HCT116 (cell line): ENCODE measurements around the gene HEBP1. TPM values are rescaled to one million over a fixed set of nuclear protein-coding genes. Genes with fewer than 3 reads are reported as not detected.

Experiments
- ATAC-seq: fragments of 200-7000 bp; cut with Tn5 transposase; 2 replicates; pipeline ENCODE4 v1.9.1; 2020; ENCODE audit warnings: mild to moderate bottlenecking, moderate library complexity
- BruUV-seq: library from RNA; stranded (reverse); fragments of 400-500 nt; replicated peaks from 2 replicates; lab custom pipeline; 2021; lab: Mats Ljungman, UMichigan
- CTCF ChIA-PET: fragments of 300-600 bp; sonication (Branson Sonifier 250); formaldehyde crosslinking; loops from one replicate; lab custom pipeline; 2021; ENCODE audit warnings: antibody characterized with exemption; lab: Charles Lee
- POLR2A ChIA-PET: fragments of 300-600, 350-600 bp; sonication (Branson Sonifier 250); formaldehyde crosslinking; loops from one replicate; lab custom pipeline; 2021; ENCODE audit warnings: antibody characterized with exemption; lab: Charles Lee
- RAD21 ChIA-PET, 2 experiments: fragments of 300-600 bp; sonication (Branson Sonifier 250); formaldehyde crosslinking; loops; one replicate each; lab custom pipeline; 2023; ENCODE audit warnings: low total read pairs in 2 of 2; ENCODE audit not compliant: uncharacterized antibody in 2 of 2, unreplicated experiment in 2 of 2, low non-redundant PET in 1 of 2; lab: Charles Lee
- DNase-seq: peaks from one replicate; pipeline ENCODE4 v3.0.0-alpha.2; 2010; ENCODE audit warnings: low read depth, low spot score
- H2AFZ ChIP-seq: fragments of 200-600 bp; shearing (Covaris generic), sonication (generic); 2 replicates; pipeline ENCODE4 v1.6.1; 2017; ENCODE audit warnings: low read depth, mixed run types, mixed read lengths, antibody characterized with exemption, low read length; ENCODE audit not compliant: poor library complexity, severe bottlenecking
- H3K27ac ChIP-seq: 2 replicates; pipeline ENCODE4 v1.5.1; 2012; ENCODE audit warnings: low read depth, low read length
- H3K27me3 ChIP-seq: fragments of 200-600 bp; sonication (generic); 2 replicates; pipeline ENCODE4 v1.6.1; 2016; ENCODE audit warnings: mixed run types, low read length, mixed read lengths; ENCODE audit not compliant: insufficient read depth
- H3K36me3 ChIP-seq, 2 experiments: fragments of 200-500 bp in 1 of 2; fragments of 200-600 bp in 1 of 2; sonication (Bioruptor generic) in 1 of 2; sonication (generic) in 1 of 2; 2 replicates each; pipeline versions ENCODE4 v1.5.1 to v1.6.1; 2014 to 2016; ENCODE audit warnings: low read length in 2 of 2, inconsistent platforms in 1 of 2, mixed read lengths in 1 of 2, mixed run types in 1 of 2; ENCODE audit not compliant: insufficient read depth in 2 of 2, control insufficient read depth in 1 of 2
- H3K4me1 ChIP-seq, 2 experiments: fragments of 200-600 bp in 1 of 2; sonication (generic) in 1 of 2; 2 replicates each; pipeline versions ENCODE4 v1.5.1 to v1.6.1; 2012 to 2017; ENCODE audit warnings: low read length in 2 of 2, inconsistent platforms in 1 of 2, mild to moderate bottlenecking in 1 of 2, mixed read lengths in 1 of 2, mixed run types in 1 of 2, moderate library complexity in 1 of 2; ENCODE audit not compliant: insufficient read depth in 2 of 2, control insufficient read depth in 1 of 2
- H3K4me2 ChIP-seq: fragments of 200-600 bp; sonication (generic); 2 replicates; pipeline ENCODE4 v1.6.1; 2017; ENCODE audit warnings: mixed run types, low read length, mixed read lengths
- H3K4me3 ChIP-seq, 2 experiments: fragments of 200-600 bp in 1 of 2; sonication (generic) in 1 of 2; replicated peaks in 1 of 2; 2 replicates each; pipeline ENCODE4 v1.5.1; 2011 to 2016; ENCODE audit warnings: low read length in 2 of 2, control low read depth in 1 of 2, low read depth in 1 of 2, mild to moderate bottlenecking in 1 of 2, mixed read lengths in 1 of 2, mixed run types in 1 of 2
- H3K79me2 ChIP-seq: fragments of 200-600 bp; sonication (generic); 2 replicates; pipeline ENCODE4 v1.6.1; 2017; ENCODE audit warnings: mild to moderate bottlenecking, mixed run types, low read length, moderate library complexity, mixed read lengths; ENCODE audit not compliant: insufficient read depth
- H3K9ac ChIP-seq: fragments of 200-600 bp; sonication (generic); 2 replicates; pipeline ENCODE4 v1.6.1; 2016; ENCODE audit warnings: low read length, mixed read lengths
- H3K9me2 ChIP-seq: fragments of 200-600 bp; sonication (generic), shearing (Covaris generic); 2 replicates; pipeline ENCODE4 v1.6.1; 2017; ENCODE audit warnings: mixed run types, mild to moderate bottlenecking, moderate library complexity; ENCODE audit not compliant: insufficient read depth
- H3K9me3 ChIP-seq, 2 experiments: fragments of 200-500 bp in 1 of 2; fragments of 200-600 bp in 1 of 2; sonication (Bioruptor generic) in 1 of 2; sonication (generic) in 1 of 2; 2 replicates each; pipeline ENCODE4 v1.6.1; 2014 to 2017; ENCODE audit warnings: low read length in 2 of 2, mixed read lengths in 2 of 2, inconsistent platforms in 1 of 2, low read depth in 1 of 2, mild to moderate bottlenecking in 1 of 2, mixed run types in 1 of 2, moderate library complexity in 1 of 2; ENCODE audit not compliant: control insufficient read depth in 1 of 2, insufficient read depth in 1 of 2
- H4K20me1 ChIP-seq: fragments of 200-600 bp; sonication (generic), shearing (Covaris generic); 2 replicates; pipeline ENCODE4 v1.6.1; 2017; ENCODE audit warnings: mixed run types, mild to moderate bottlenecking, moderate library complexity; ENCODE audit not compliant: insufficient read depth
- CEBPB ChIP-seq: IDR thresholded peaks from 2 replicates; pipeline ENCODE4 v1.6.1; 2012; ENCODE audit warnings: low read depth
- EGR1 ChIP-seq: IDR thresholded peaks from 2 replicates; pipeline ENCODE4 v1.6.1; 2012; ENCODE audit warnings: low read depth
- FOSL1 ChIP-seq: IDR thresholded peaks from 2 replicates; pipeline ENCODE4 v1.6.1; 2012; ENCODE audit warnings: low read depth
- JUND ChIP-seq: IDR thresholded peaks from 2 replicates; pipeline ENCODE4 v1.6.1; 2012
- MAX ChIP-seq: IDR thresholded peaks from 2 replicates; pipeline ENCODE4 v1.6.1; 2012
- POLR2A ChIP-seq: IDR thresholded peaks from 2 replicates; pipeline ENCODE4 v1.7.0; 2011; ENCODE audit warnings: borderline replicate concordance; ENCODE audit not compliant: insufficient read depth, insufficient read length; ENCODE audit errors: extremely low read depth
- POLR2AphosphoS5 ChIP-seq: IDR thresholded peaks from 2 replicates; pipeline ENCODE4 v1.6.1; 2011; ENCODE audit warnings: mild to moderate bottlenecking, low read depth, low read length, moderate library complexity
- RAD21 ChIP-seq: IDR thresholded peaks from 2 replicates; pipeline ENCODE4 v1.6.1; 2012; ENCODE audit warnings: low read depth, mild to moderate bottlenecking
- SP1 ChIP-seq: IDR thresholded peaks from 2 replicates; pipeline ENCODE4 v1.6.1; 2012; ENCODE audit warnings: low read depth
- SRF ChIP-seq: IDR thresholded peaks from 2 replicates; pipeline ENCODE4 v1.6.1; 2012; ENCODE audit warnings: low read depth
- YY1 ChIP-seq: IDR thresholded peaks from 2 replicates; pipeline ENCODE4 v1.6.1; 2011; ENCODE audit warnings: low read length, low read depth, moderate library complexity, mild to moderate bottlenecking; ENCODE audit not compliant: insufficient replicate concordance; ENCODE audit errors: extremely low read depth
- ZBTB33 ChIP-seq: IDR thresholded peaks from 2 replicates; pipeline ENCODE4 v1.6.1; 2011; ENCODE audit warnings: mild to moderate bottlenecking, low read length, moderate library complexity; ENCODE audit not compliant: insufficient replicate concordance; ENCODE audit errors: extremely low read depth
- ZFX ChIP-seq: fragments of 450-650 bp; IDR thresholded peaks from 2 replicates; pipeline ENCODE4 v1.6.1; 2017
- ZNF274 ChIP-seq: fragments of 200-500 bp; sonication (Bioruptor generic); IDR thresholded peaks from 2 replicates; pipeline ENCODE4 v1.6.1; 2014; ENCODE audit warnings: mild to moderate bottlenecking, low read depth, low read length, inconsistent platforms
- intact Hi-C: fragments of 100-400 bp; cut with micrococcal nuclease; formaldehyde crosslinking; loops from 2 replicates; pipeline ENCODE4 v1.10.0; 2022
- total RNA-seq: library from RNA; stranded (reverse); gene quantifications from one replicate; pipeline ENCODE4 v1.2.1, GENCODE V29; 2021; ENCODE audit not compliant: unreplicated experiment
- TF ChIP-seq, protein P1 (sequence below), 3 experiments: fragments of 200-600 bp in 1 of 3; sonication (generic) in 1 of 3; IDR thresholded peaks in 2 of 3; conservative IDR thresholded peaks in 1 of 3; 2 replicates each; pipeline ENCODE4 v1.5.1; 2012 to 2017; ENCODE audit warnings: low read depth in 2 of 3, low read length in 2 of 3, antibody characterized with exemption in 1 of 3, borderline replicate concordance in 1 of 3, control low read depth in 1 of 3, mild to moderate bottlenecking in 1 of 3, mixed read lengths in 1 of 3, mixed run types in 1 of 3, moderate library complexity in 1 of 3; ENCODE audit not compliant: insufficient read depth in 1 of 3
- TF ChIP-seq, protein P2 (sequence below): IDR thresholded peaks from 2 replicates; pipeline ENCODE4 v1.6.1; 2012
- TF ChIP-seq, protein P3 (sequence below): IDR thresholded peaks from 2 replicates; pipeline ENCODE4 v1.6.1; 2012; ENCODE audit warnings: low read depth

Gene HEBP1
- total RNA-seq, 1 experiment from 2014 or later: 41.0 TPM

DNA sequence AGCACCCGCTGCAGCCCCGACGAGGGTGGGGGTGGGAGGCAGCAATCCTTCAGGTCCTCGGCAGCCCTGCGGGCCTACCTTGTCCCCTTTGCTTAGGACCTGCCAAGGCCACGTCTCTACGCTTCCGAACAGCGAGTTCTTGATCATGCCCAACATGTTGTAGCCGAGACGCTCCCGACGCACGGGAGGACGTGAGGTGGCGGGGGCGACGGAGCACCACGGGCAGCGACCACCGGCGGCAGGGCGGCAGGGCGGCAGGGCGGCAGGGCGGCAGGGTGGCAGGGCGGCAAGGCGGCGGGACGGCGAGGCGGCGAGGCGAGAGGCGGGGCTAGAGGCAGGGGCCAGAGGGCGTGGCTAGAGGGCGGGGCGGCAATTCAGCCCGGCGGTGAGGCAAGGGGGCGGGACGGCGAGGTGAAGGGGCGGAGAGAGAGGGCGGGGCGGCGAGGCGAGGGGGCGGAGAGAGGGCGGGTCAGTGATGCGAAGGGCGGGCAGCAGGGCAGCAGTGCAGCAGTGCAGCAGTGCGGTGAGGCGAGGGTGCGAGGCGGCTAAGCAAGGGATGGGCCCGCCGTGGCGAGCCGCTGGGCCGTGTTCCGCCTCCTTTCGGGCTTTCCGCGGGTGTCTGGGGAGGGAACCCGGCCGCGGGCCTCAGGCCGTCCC is at the start of gene HEBP1 (continued):
- TF ChIP-seq, protein P1, sequence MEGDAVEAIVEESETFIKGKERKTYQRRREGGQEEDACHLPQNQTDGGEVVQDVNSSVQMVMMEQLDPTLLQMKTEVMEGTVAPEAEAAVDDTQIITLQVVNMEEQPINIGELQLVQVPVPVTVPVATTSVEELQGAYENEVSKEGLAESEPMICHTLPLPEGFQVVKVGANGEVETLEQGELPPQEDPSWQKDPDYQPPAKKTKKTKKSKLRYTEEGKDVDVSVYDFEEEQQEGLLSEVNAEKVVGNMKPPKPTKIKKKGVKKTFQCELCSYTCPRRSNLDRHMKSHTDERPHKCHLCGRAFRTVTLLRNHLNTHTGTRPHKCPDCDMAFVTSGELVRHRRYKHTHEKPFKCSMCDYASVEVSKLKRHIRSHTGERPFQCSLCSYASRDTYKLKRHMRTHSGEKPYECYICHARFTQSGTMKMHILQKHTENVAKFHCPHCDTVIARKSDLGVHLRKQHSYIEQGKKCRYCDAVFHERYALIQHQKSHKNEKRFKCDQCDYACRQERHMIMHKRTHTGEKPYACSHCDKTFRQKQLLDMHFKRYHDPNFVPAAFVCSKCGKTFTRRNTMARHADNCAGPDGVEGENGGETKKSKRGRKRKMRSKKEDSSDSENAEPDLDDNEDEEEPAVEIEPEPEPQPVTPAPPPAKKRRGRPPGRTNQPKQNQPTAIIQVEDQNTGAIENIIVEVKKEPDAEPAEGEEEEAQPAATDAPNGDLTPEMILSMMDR (IDR thresholded peaks at IDR 0.05 in 2 of 3, conservative IDR thresholded peaks at IDR 0.05 in 1 of 3; ENCODE audit: borderline replicate concordance in 1 of 3, insufficient read depth in 1 of 3, low read depth in 2 of 3, low read length in 2 of 3): no peak
- TF ChIP-seq SRF (peak; percentile 79; the same call in 1 of the 2 replicates), MAX (peak; percentile 79)

GRCh38 chr12:13049816-13050215 is 49.8 kb upstream of the HEBP1 start:
- ATAC-seq (no peak), DNase-seq (no peak)
- ChIA-PET CTCF (no interaction called here), POLR2A (no interaction called here), RAD21 (no interaction called here)
- Histone ChIP-seq H3K4me2 (no peak overlapping the region), H3K36me3 (no peaks in the 10 kb centered on the region), H4K20me1 (no peaks in the 10 kb centered on the region), H3K4me1 (peaks cover 0 to 7% of the 10 kb centered on the region in 2 experiments; a peak in 2 of 4 replicates), H2AFZ (no peak overlapping the region), H3K27ac (no peak overlapping the region), H3K4me3 (no peak overlapping the region), H3K9me2 (no peaks in the 10 kb centered on the region), H3K9ac (no peak overlapping the region), H3K27me3 (no peaks in the 10 kb centered on the region), H3K9me3 (peaks cover 0 to 3% of the 10 kb centered on the region in 2 experiments; a peak in 1 of 4 replicates), H3K79me2 (peaks cover 12% of the 10 kb centered on the region)
- intact Hi-C loops: no loop called here
- BruUV-seq: no TSS peak
- TF ChIP-seq POLR2AphosphoS5: no peak
- no peak for TF ChIP-seq YY1
- no peak for TF ChIP-seq EGR1
- TF ChIP-seq POLR2A: no peak
- TF ChIP-seq ZNF274: no peak
- TF ChIP-seq ZBTB33: no peak
- TF ChIP-seq, protein P2, sequence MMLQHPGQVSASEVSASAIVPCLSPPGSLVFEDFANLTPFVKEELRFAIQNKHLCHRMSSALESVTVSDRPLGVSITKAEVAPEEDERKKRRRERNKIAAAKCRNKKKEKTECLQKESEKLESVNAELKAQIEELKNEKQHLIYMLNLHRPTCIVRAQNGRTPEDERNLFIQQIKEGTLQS: no peak
- no peak for TF ChIP-seq SRF
- TF ChIP-seq RAD21: no peak
- TF ChIP-seq FOSL1: no peak
- TF ChIP-seq JUND: no peak
- no peak for TF ChIP-seq CEBPB
- no peak for TF ChIP-seq ZFX
- TF ChIP-seq, protein P3, sequence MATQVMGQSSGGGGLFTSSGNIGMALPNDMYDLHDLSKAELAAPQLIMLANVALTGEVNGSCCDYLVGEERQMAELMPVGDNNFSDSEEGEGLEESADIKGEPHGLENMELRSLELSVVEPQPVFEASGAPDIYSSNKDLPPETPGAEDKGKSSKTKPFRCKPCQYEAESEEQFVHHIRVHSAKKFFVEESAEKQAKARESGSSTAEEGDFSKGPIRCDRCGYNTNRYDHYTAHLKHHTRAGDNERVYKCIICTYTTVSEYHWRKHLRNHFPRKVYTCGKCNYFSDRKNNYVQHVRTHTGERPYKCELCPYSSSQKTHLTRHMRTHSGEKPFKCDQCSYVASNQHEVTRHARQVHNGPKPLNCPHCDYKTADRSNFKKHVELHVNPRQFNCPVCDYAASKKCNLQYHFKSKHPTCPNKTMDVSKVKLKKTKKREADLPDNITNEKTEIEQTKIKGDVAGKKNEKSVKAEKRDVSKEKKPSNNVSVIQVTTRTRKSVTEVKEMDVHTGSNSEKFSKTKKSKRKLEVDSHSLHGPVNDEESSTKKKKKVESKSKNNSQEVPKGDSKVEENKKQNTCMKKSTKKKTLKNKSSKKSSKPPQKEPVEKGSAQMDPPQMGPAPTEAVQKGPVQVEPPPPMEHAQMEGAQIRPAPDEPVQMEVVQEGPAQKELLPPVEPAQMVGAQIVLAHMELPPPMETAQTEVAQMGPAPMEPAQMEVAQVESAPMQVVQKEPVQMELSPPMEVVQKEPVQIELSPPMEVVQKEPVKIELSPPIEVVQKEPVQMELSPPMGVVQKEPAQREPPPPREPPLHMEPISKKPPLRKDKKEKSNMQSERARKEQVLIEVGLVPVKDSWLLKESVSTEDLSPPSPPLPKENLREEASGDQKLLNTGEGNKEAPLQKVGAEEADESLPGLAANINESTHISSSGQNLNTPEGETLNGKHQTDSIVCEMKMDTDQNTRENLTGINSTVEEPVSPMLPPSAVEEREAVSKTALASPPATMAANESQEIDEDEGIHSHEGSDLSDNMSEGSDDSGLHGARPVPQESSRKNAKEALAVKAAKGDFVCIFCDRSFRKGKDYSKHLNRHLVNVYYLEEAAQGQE: no peak
- TF ChIP-seq SP1: no peak
